SU-DHL-6 (cell line): ENCODE measurements around the gene WFDC10A.
"Not testable (repeated sequence)": the region's sequence is repeated elsewhere in the genome, so short reads cannot be mapped to it uniquely, and the experiment has no call there.

Experiments
- H2AFZ ChIP-seq: fragments of 200-600 bp; sonication (generic); 2 replicates; pipeline ENCODE4 v1.6.1; 2014; ENCODE audit warnings: low read depth, mild to moderate bottlenecking, moderate library complexity, mixed read lengths, antibody characterized with exemption, low read length; ENCODE audit not compliant: severe bottlenecking
- H3F3A ChIP-seq: fragments of 200-600 bp; shearing (Covaris generic); 2 replicates; pipeline ENCODE4 v1.6.0; 2016; ENCODE audit warnings: antibody characterized with exemption, mild to moderate bottlenecking; ENCODE audit not compliant: insufficient read depth
- H3K27ac ChIP-seq: fragments of 200-600 bp; sonication (generic); 2 replicates; pipeline ENCODE4 v1.5.1; 2016; ENCODE audit warnings: low read depth, mild to moderate bottlenecking, low read length, moderate library complexity, mixed read lengths
- H3K27me3 ChIP-seq: fragments of 200-600 bp; sonication (generic), shearing (Covaris generic); 2 replicates; pipeline ENCODE4 v1.6.0; 2014; ENCODE audit warnings: mild to moderate bottlenecking, low read length
- H3K36me3 ChIP-seq: fragments of 200-600 bp; sonication (generic); 2 replicates; pipeline ENCODE4 v1.6.1; 2014; ENCODE audit warnings: mild to moderate bottlenecking, low read length, mixed read lengths
- H3K4me2 ChIP-seq: fragments of 300-600, 200-600 bp; shearing (Covaris generic), sonication (generic); 2 replicates; pipeline ENCODE4 v1.6.0; 2014; ENCODE audit warnings: low read length, low read depth, mild to moderate bottlenecking; ENCODE audit not compliant: poor library complexity, severe bottlenecking
- H3K4me3 ChIP-seq: fragments of 200-600 bp; sonication (generic); 2 replicates; pipeline ENCODE4 v1.5.1; 2014; ENCODE audit warnings: antibody characterized with exemption, low read length, mild to moderate bottlenecking, mixed read lengths; ENCODE audit not compliant: insufficient read depth, poor library complexity, severe bottlenecking
- H3K79me2 ChIP-seq: fragments of 200-600 bp; sonication (generic); 2 replicates; pipeline ENCODE4 v1.6.1; 2014; ENCODE audit warnings: mild to moderate bottlenecking, low read length, moderate library complexity; ENCODE audit not compliant: insufficient read depth
- H3K9ac ChIP-seq: fragments of 200-600 bp; sonication (generic); 2 replicates; pipeline ENCODE4 v1.7.0; 2014; ENCODE audit warnings: mild to moderate bottlenecking, low read length
- H3K9me2 ChIP-seq: fragments of 200-600 bp; sonication (generic); replicated peaks from 2 replicates; pipeline ENCODE4 v1.6.1; 2014; ENCODE audit warnings: low read length; ENCODE audit not compliant: insufficient read depth
- H3K9me3 ChIP-seq: fragments of 200-600 bp; sonication (generic); 2 replicates; pipeline ENCODE4 v1.6.1; 2014; ENCODE audit warnings: low read length, mixed read lengths; ENCODE audit not compliant: insufficient read depth
- H4K20me1 ChIP-seq: fragments of 200-600 bp; sonication (generic); 2 replicates; pipeline ENCODE4 v1.6.1; 2014; ENCODE audit warnings: low read depth, mild to moderate bottlenecking, antibody characterized with exemption, low read length, moderate library complexity, mixed read lengths
- EZH2phosphoT487 ChIP-seq: fragments of 200-600 bp; sonication (generic), shearing (Covaris generic); conservative IDR thresholded peaks from 2 replicates; pipeline ENCODE4 v1.6.1; 2018; ENCODE audit warnings: mild to moderate bottlenecking, antibody characterized with exemption, low read length, moderate library complexity, mixed read lengths
- TF ChIP-seq, protein P1 (sequence below): fragments of 200-600 bp; sonication (generic); IDR thresholded peaks from one replicate; pipeline ENCODE4 v1.5.1; 2017; ENCODE audit warnings: antibody characterized with exemption, mild to moderate bottlenecking, low read length, moderate library complexity; ENCODE audit not compliant: insufficient read depth, poor library complexity, severe bottlenecking

WFDC10A gene

DNA sequence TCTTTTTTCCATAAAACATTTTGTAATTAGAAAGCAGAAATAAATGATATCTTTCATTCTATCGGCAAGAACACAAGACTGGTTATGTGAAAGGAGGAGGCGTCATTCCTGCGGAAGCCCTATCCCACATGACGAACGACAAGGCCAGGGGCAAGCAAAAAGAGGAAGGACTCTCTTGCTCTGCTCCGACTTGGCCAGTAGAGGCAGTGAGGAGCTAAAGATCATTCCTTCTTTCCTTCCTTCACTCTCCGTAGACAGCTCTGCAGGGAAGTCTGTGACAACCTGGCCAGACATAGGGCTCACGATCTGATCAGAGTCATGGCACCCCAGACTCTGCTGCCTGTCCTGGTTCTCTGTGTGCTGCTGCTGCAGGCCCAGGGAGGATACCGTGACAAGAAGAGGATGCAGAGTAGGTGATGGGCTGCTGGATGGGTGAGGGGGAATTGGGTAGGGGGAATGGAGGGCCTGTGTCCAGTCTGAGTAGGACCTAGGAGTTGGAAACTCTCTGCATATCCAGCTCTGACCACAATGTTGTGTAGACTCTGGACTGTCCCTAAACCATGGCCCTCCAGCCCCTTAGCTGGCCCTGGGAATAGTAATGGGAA, at the start of gene WFDC10A:
TSS of gene WFDC10A (plus strand) at position 244 of the 605 bp plus-strand sequence. CDS start at position 319, 75 bp downstream.
- Histone ChIP-seq H3K9me3 (0 out of 2 replicates have a peak, but pooled peaks cover under 1% of the 10 kb centered on the region), H3K36me3 (no peaks in the 10 kb centered on the region), H3K27ac (no peak within 1 kb of the TSS), H3K79me2 (no peaks in the 10 kb centered on the region), H3K4me2 (no peak within 1 kb of the TSS), H3K27me3 (no peaks in the 10 kb centered on the region), H3K4me3 (no peak within 1 kb of the TSS), H4K20me1 (no peaks in the 10 kb centered on the region), H2AFZ (no peak within 1 kb of the TSS), H3K9ac (no peak within 1 kb of the TSS), H3F3A (no peaks in the 10 kb centered on the region), H3K9me2 (no peaks in the 10 kb centered on the region)
- TF ChIP-seq EZH2phosphoT487: no peak
- TF ChIP-seq, protein P1, sequence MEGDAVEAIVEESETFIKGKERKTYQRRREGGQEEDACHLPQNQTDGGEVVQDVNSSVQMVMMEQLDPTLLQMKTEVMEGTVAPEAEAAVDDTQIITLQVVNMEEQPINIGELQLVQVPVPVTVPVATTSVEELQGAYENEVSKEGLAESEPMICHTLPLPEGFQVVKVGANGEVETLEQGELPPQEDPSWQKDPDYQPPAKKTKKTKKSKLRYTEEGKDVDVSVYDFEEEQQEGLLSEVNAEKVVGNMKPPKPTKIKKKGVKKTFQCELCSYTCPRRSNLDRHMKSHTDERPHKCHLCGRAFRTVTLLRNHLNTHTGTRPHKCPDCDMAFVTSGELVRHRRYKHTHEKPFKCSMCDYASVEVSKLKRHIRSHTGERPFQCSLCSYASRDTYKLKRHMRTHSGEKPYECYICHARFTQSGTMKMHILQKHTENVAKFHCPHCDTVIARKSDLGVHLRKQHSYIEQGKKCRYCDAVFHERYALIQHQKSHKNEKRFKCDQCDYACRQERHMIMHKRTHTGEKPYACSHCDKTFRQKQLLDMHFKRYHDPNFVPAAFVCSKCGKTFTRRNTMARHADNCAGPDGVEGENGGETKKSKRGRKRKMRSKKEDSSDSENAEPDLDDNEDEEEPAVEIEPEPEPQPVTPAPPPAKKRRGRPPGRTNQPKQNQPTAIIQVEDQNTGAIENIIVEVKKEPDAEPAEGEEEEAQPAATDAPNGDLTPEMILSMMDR: peak; percentile 34

DNA sequence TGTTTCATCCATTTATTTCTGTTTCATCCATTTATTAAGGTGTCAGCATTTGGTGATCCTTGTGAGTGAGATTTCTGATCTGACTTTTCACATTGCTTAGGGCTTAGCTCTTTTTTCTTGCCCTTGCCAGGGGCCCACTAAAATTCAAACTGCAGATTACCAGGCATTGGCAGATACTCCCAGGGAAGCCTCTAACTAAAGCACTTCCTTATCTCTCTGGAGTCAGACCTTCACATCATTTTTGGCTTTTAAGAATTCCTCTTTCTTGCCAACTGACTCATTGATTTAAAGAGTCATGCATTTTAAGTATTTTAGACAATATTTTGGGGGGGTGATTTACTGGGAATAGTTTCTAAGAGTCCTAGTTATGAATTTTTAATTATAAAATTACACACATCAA, 47.8 kb upstream of the WFDC10A start:
- H3K36me3 ChIP-seq: no peaks in the 10 kb centered on the region
- H3F3A ChIP-seq: no peaks in the 10 kb centered on the region
- no peaks in the 10 kb centered on the region for H3K9me3 ChIP-seq
- no peak overlapping the region for H3K4me2 ChIP-seq
- TF ChIP-seq EZH2phosphoT487: no peak
- H3K27me3 ChIP-seq: no peaks in the 10 kb centered on the region
- no peak overlapping the region for H3K27ac ChIP-seq
- H3K9ac ChIP-seq: no peak overlapping the region
- H3K4me3 ChIP-seq: no peak overlapping the region
- no peaks in the 10 kb centered on the region for H3K79me2 ChIP-seq
- H3K9me2 ChIP-seq: no peaks in the 10 kb centered on the region
- no peaks in the 10 kb centered on the region for H4K20me1 ChIP-seq
- no peak overlapping the region for H2AFZ ChIP-seq

DNA sequence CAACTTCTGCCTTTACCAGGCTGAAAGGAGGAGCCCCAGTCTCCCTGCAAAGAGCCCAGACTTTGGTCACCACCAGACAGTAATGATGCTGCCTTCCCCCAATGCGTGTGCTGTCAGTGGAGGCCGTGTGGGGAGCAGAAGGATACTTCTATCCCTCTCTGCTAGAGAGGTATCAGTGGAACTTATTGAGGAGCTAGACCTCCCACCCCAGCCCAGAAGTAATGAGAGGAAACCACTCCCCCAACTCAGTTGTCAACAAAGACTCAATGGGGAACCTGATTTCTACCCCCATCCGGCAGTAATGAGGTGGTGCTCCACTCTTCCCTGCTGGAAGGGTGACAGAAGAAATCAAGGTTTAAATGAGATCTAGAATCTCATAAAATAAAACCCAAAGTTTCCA, 46.0 kb upstream of the WFDC10A start:
- no peak overlapping the region for H3K27ac ChIP-seq
- no peaks in the 10 kb centered on the region for H4K20me1 ChIP-seq
- H3K4me3 ChIP-seq: no peak overlapping the region
- H3F3A ChIP-seq: no peaks in the 10 kb centered on the region
- no peaks in the 10 kb centered on the region for H3K27me3 ChIP-seq
- no peaks in the 10 kb centered on the region for H3K36me3 ChIP-seq
- no peaks in the 10 kb centered on the region for H3K9me3 ChIP-seq
- no peak overlapping the region for H3K4me2 ChIP-seq
- no peak for TF ChIP-seq EZH2phosphoT487
- TF ChIP-seq, protein P1: no peak
- H3K9ac ChIP-seq: no peak overlapping the region
- no peaks in the 10 kb centered on the region for H3K9me2 ChIP-seq
- no peak overlapping the region for H2AFZ ChIP-seq
- H3K79me2 ChIP-seq: no peaks in the 10 kb centered on the region

DNA sequence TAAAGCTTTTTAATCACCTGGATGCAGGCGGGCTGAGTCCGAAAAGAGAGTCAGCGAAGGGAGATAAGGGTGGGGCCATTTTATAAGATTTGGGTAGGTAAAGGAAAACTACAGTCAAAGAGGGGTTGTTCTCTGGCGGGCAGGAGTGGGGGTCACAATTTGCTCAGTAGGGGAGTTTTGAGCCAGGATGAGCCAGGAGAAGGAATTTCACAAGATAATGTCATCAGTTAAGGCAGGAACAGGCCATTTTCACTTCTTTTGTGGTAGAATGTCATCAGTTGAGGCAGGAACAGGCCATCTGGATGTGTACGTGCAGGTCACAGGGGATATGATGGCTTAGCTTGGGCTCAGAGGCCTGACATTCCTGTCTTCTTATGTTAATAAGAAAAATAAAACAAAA, 45.2 kb upstream of the WFDC10A start:
- not testable (repeated sequence) for H3K9ac ChIP-seq, H3K79me2 ChIP-seq, H3K9me2 ChIP-seq, H3K9me3 ChIP-seq, H3F3A ChIP-seq, H3K36me3 ChIP-seq, H3K4me2 ChIP-seq, H3K27me3 ChIP-seq, H3K27ac ChIP-seq, H2AFZ ChIP-seq, H3K4me3 ChIP-seq, H4K20me1 ChIP-seq

DNA sequence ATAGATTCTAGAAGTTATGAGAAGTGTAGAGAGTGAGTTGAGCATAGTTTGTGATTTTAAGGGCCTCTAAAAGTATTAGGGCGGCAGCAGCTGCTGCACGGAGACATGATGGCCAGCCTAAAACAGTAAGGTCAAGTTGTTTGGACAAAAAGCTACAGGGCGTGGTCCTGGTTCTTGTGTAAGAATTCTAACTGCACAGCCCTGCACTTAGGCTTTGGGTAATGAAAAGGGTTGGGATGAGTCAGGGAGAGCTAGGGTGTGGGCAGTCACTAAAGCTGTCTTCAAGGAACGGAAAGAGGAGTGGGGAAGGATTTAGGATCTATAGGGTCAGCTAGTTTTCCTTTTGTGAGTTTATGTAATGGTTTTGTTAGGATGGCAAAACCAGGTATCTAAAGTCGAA, 43.6 kb upstream of the WFDC10A start:
- not testable (repeated sequence) for H4K20me1 ChIP-seq, H3K9me3 ChIP-seq, H3K9ac ChIP-seq, H2AFZ ChIP-seq, H3K27me3 ChIP-seq, H3F3A ChIP-seq, H3K36me3 ChIP-seq, H3K79me2 ChIP-seq, H3K27ac ChIP-seq, H3K4me3 ChIP-seq, H3K4me2 ChIP-seq, H3K9me2 ChIP-seq
